ENCODE measurements around the gene CRLF3.

DNA sequence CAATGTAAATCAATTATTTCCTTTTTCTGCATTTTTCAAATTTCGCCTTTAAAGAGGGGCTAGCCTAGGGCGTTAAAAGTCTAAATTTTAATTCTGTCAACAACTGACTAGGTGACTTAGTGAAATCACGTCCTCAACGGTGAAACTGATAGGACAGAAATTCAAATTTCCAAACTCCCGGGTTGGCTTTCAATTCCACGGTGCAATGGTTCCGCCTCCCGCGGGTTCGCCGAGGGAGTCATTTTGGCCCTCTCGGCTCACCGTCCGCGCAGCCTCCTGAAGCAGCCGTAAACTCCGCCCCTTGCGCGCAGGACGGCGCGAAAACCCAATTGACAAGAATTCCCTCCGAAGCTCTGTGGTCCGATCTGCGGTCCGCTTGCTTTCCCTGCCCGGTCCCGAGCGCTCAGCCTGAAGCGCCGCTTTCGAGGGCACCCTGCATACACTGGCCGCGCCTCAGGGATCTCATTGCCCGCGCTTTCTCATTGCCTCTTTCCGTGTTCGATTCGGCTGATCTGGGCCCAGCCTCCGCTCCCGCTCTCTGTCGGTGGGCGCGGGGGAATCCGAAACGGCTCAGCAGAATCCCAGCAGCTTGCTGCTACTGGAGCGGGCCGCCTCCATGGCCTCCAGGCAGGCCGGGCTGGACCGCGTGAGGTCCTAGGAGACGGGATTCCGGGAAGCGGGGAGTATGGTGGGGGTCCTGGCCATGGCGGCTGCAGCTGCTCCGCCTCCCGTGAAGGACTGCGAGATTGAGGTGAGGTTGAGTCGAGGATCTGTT lies 7.4 kb upstream of the CRLF3 start, which contains the start of gene ATAD5:
- peak; percentile 64 to 98 for TF ChIP-seq EP300 (IDR thresholded peaks at IDR 0.05)
- TF ChIP-seq, protein P1, sequence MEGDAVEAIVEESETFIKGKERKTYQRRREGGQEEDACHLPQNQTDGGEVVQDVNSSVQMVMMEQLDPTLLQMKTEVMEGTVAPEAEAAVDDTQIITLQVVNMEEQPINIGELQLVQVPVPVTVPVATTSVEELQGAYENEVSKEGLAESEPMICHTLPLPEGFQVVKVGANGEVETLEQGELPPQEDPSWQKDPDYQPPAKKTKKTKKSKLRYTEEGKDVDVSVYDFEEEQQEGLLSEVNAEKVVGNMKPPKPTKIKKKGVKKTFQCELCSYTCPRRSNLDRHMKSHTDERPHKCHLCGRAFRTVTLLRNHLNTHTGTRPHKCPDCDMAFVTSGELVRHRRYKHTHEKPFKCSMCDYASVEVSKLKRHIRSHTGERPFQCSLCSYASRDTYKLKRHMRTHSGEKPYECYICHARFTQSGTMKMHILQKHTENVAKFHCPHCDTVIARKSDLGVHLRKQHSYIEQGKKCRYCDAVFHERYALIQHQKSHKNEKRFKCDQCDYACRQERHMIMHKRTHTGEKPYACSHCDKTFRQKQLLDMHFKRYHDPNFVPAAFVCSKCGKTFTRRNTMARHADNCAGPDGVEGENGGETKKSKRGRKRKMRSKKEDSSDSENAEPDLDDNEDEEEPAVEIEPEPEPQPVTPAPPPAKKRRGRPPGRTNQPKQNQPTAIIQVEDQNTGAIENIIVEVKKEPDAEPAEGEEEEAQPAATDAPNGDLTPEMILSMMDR (IDR thresholded peaks at IDR 0.05) = peak in 1 of 5 experiments; percentile 47

All from tibial nerve (tissue), 4 donors.